Measurements from ENCODE around the gene STARD3NL. TPM values are rescaled to one million over a fixed set of nuclear protein-coding genes. Genes with fewer than 3 reads are reported as not detected.
A peak's percentile ranks its signal among the peaks of the same experiment; 100 is the strongest.

The STARD3NL gene
- total and polyA plus RNA-seq, 2 of the 13 experiments (the other 11 are each of a cell fraction or from before 2014, with no cell fraction given) = 37.3 to 42.3 TPM

DNA sequence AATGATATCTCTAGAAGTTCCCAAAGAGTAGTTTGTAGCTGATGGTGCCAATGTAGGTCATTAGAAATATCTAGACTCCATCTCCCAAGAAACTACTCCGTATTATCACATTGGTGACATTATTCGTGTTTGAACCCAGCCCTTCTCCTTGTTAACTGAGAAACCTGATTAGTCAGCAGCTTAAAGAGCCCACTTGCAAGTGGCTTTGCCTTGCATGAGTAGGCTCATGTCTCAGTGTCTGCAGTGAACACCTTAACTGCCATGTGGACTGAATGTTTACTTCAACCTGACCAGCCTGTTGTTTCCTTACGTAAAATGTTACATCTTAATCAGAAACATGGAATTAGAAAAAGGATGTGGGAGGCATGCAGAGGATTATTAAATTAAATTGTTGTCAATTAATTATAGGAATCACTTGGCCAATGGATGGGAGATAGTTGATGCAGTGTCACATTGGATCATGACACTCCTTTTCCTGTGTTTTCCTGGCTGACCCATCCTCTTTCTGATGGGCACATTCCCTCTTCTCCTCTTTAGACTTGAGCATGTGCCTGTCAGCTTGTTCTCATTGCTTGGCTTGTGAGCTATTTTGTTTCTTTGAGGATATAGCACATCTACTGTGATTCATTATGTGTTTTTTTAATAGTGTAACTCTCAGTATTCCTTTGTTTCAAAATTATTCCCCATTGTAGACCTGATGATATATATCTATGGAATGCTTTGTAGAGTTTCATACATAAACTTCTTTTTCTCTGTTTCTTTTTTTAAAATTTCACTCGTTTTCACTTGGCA lies 18.0 kb downstream of the STARD3NL start:
- DNase-seq (ENCODE audit: low spot score) = no peak
- peaks cover 16% of the 10 kb centered on the region for H3K79me2 ChIP-seq (ENCODE audit: insufficient read depth, low read length)
- 99% methylated on average over 4 of the region's 4 CpGs for WGBS (ENCODE audit: low lambda C conversion rate)

More for the DNA sequence above, 18.0 kb downstream of the STARD3NL start:
- in situ Hi-C loops (cut with HindIII; ENCODE audit: extremely low pct_ligation_motif_present, low pct_unique_long_range_greater_than_20kb) = no loop called here
- H3K36me3 ChIP-seq (replicated peaks in 1 of 2; ENCODE audit: control insufficient read depth in 1 of 2, insufficient read depth in 2 of 2, low read length in 2 of 2) = no peaks in the 10 kb centered on the region
- peaks cover 12% of the 10 kb centered on the region; the same call in 1 of the 2 replicates for H3K9me3 ChIP-seq (ENCODE audit: low read length)
- H3K4me2 ChIP-seq (ENCODE audit: low read depth, low read length) = no peak overlapping the region
- H3K9ac ChIP-seq (ENCODE audit: insufficient read depth, low read depth, low read length) = no peak overlapping the region
- intact Hi-C loops (cut with micrococcal nuclease; ENCODE audit: unreplicated experiment) = loop anchor here (2.0 kb wide), 1 partner anchor 17 kb away; the partner anchor contains the start of gene STARD3NL
- FAIRE-seq = no peak
- BruUV-seq (replicated peaks) = no TSS peak
- H3K27me3 ChIP-seq (ENCODE audit: control insufficient read depth in 1 of 2, insufficient read depth in 2 of 2, low read length in 2 of 2) = no peaks in the 10 kb centered on the region
- TF ChIP-seq MED13 (CRISPR knock-in tag; IDR thresholded peaks at IDR 0.05) = no peak
- TF ChIP-seq, protein P1, sequence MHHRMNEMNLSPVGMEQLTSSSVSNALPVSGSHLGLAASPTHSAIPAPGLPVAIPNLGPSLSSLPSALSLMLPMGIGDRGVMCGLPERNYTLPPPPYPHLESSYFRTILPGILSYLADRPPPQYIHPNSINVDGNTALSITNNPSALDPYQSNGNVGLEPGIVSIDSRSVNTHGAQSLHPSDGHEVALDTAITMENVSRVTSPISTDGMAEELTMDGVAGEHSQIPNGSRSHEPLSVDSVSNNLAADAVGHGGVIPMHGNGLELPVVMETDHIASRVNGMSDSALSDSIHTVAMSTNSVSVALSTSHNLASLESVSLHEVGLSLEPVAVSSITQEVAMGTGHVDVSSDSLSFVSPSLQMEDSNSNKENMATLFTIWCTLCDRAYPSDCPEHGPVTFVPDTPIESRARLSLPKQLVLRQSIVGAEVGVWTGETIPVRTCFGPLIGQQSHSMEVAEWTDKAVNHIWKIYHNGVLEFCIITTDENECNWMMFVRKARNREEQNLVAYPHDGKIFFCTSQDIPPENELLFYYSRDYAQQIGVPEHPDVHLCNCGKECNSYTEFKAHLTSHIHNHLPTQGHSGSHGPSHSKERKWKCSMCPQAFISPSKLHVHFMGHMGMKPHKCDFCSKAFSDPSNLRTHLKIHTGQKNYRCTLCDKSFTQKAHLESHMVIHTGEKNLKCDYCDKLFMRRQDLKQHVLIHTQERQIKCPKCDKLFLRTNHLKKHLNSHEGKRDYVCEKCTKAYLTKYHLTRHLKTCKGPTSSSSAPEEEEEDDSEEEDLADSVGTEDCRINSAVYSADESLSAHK (CRISPR knock-in tag; IDR thresholded peaks at IDR 0.05; ENCODE audit: borderline replicate concordance) = no peak
- peak in 1 of 2 experiments; percentile 37; a peak in 1 of 4 replicates for TF ChIP-seq MAFK (conservative IDR thresholded peaks at IDR 0.05 in 1 of 2, IDR thresholded peaks at IDR 0.05 in 1 of 2; ENCODE audit: low read length in 2 of 2)
- TF ChIP-seq ZNF605 (CRISPR knock-in tag; IDR thresholded peaks at IDR 0.05) = no peak
- no peak for TF ChIP-seq SOX13 (IDR thresholded peaks at IDR 0.05)
- no peak for TF ChIP-seq SOX13 (CRISPR knock-in tag; conservative IDR thresholded peaks at IDR 0.05 in 1 of 2, IDR thresholded peaks at IDR 0.05 in 1 of 2)
- no peak for TF ChIP-seq GPN1 (CRISPR knock-in tag; IDR thresholded peaks at IDR 0.05; ENCODE audit: borderline replicate concordance)
- no peak for TF ChIP-seq GATAD2A (CRISPR knock-in tag; IDR thresholded peaks at IDR 0.05)
- TF ChIP-seq ZNF567 (CRISPR knock-in tag; IDR thresholded peaks at IDR 0.05; ENCODE audit: borderline replicate concordance) = no peak
- 0 out of 2 replicates have a peak, but pooled peaks cover 7% of the 10 kb centered on the region for H3K4me1 ChIP-seq (ENCODE audit: insufficient read depth, low read length)
- H3K27ac ChIP-seq (ENCODE audit: extremely low read length, insufficient read depth, low read length) = no peak overlapping the region
- CTCF ChIA-PET (ENCODE audit: low intra/inter-chr PET ratio, low total read pairs) = no interaction called here
- H4K20me1 ChIP-seq (ENCODE audit: insufficient read depth, low read length) = 0 out of 2 replicates have a peak, but pooled peaks cover 3% of the 10 kb centered on the region
- POLR2A ChIA-PET = interaction anchor here (0.9 to 1.3 kb wide), 2 partner anchors 18 kb away, joined by 5 to 6 read pairs; partner anchors contain the start of gene STARD3NL
- H2AFZ ChIP-seq (ENCODE audit: low read length) = no peak overlapping the region
- ATAC-seq = no peak
- H3K4me3 ChIP-seq (replicated peaks in 1 of 3; ENCODE audit: insufficient read depth in 1 of 3, low read depth in 2 of 3, low read length in 3 of 3) = no peak overlapping the region
